Body of pancreas (tissue), 4 donors: ENCODE measurements around the gene NME3. TPM values are rescaled to one million over a fixed set of nuclear protein-coding genes. Genes with fewer than 3 reads are reported as not detected.
"Not testable (repeated sequence)": the region's sequence is repeated elsewhere in the genome, so short reads cannot be mapped to it uniquely, and the experiment has no call there.

Experiments used
- ATAC-seq: fragments of 150-250 bp; one replicate; pipeline ENCODE4 v1.9.1; 2016
- DNase-seq, 4 donors: peaks; one replicate each; pipeline ENCODE4 v3.0.0-alpha.2; 2019
- H3K27ac ChIP-seq, 4 donors: fragments of 200-600 bp; sonication (generic); 1 replicate in 3 of 4; 2 replicates in 1 of 4; pipeline versions ENCODE4 v1.5.1 to v1.6.1; 2016 to 2019; ENCODE audit warnings: mild to moderate bottlenecking in 1 of 4, mixed read lengths in 1 of 4, moderate library complexity in 1 of 4
- H3K27me3 ChIP-seq, 2 donors: fragments of 200-600 bp; sonication (generic); one replicate each; pipeline ENCODE4 v1.6.0; 2016; ENCODE audit warnings: mild to moderate bottlenecking in 1 of 2
- H3K36me3 ChIP-seq, 2 donors: fragments of 200-600 bp; sonication (generic); replicated peaks in 1 of 2; 2 replicates each; pipeline ENCODE4 v1.5.1; 2016; ENCODE audit warnings: low read depth in 2 of 2; ENCODE audit not compliant: insufficient read depth in 1 of 2
- H3K4me1 ChIP-seq: fragments of 200-600 bp; sonication (generic); one replicate; pipeline ENCODE4 v1.6.0; 2016
- H3K4me3 ChIP-seq, 2 donors: fragments of 200-600 bp; sonication (generic); 1 replicate in 1 of 2; 2 replicates in 1 of 2; pipeline ENCODE4 v1.5.1; 2016 to 2019
- H3K9me3 ChIP-seq, 3 donors: fragments of 200-600 bp; sonication (generic); 1 replicate in 2 of 3; 2 replicates in 1 of 3; pipeline ENCODE4 v1.5.1; 2016
- CTCF ChIP-seq, 7 experiments: fragments of 450-650 bp in 4 of 7; fragments of 200-600 bp in 3 of 7; sonication (generic) in 3 of 7; IDR thresholded peaks; one replicate each; pipeline ENCODE4 v1.5.1; 2016 to 2019; ENCODE audit warnings: antibody characterized with exemption in 7 of 7
- POLR2A ChIP-seq, 3 donors: fragments of 450-650 bp; IDR thresholded peaks; one replicate each; pipeline ENCODE4 v1.6.1; 2016; ENCODE audit warnings: antibody characterized with exemption in 3 of 3, mild to moderate bottlenecking in 2 of 3
- WGBS, 2 donors: methylation state at CpG; one replicate each; pipeline ENCODE4 v1.1.5; 2017; 5-methylcytosine and 5-hydroxymethylcytosine counted together
- intact Hi-C: fragments of 100-400 bp; cut with DNase I; formaldehyde crosslinking; loops from one replicate; pipeline ENCODE4 v1.15.1; 2023
- total RNA-seq, 2 donors: library from RNA; depleted of rRNA; stranded (reverse); fragments of >200 nt; gene quantifications; one replicate each; pipeline ENCODE4 v1.1.0, GENCODE V29; 2016

Gene NME3
- total RNA-seq, 2 donors from 2014 or later: 62.8 to 113 TPM

GRCh38 chr16:1734123-1734522 is 37.2 kb downstream of the NME3 start:
- H3K27ac ChIP-seq: no peak overlapping the region
- ATAC-seq (no peak), DNase-seq (no peak)
- no peaks in the 10 kb centered on the region for H3K27me3 ChIP-seq
- no peak overlapping the region for H3K4me3 ChIP-seq
- 91 to 96% methylated on average over 13 to 21 of the region's 22 CpGs for WGBS, 2 donors
- TF ChIP-seq CTCF (IDR thresholded peaks at IDR 0.05) (no peak), POLR2A (IDR thresholded peaks at IDR 0.05) (no peak)
- intact Hi-C loops: no loop called here
- H3K36me3 ChIP-seq: peaks cover 2 to 19% of the 10 kb centered on the region in 2 donors
- no peaks in the 10 kb centered on the region for H3K9me3 ChIP-seq
- H3K4me1 ChIP-seq: no peaks in the 10 kb centered on the region

GRCh38 chr16:1732551-1732987 is 38.8 kb downstream of the NME3 start:
- H3K36me3 ChIP-seq: peaks cover 6 to 19% of the 10 kb centered on the region in 2 donors
- DNase-seq, intact Hi-C loops, H3K4me1 ChIP-seq, H3K9me3 ChIP-seq, H3K27ac ChIP-seq, H3K27me3 ChIP-seq, ATAC-seq, H3K4me3 ChIP-seq: not testable (repeated sequence)
- 82 to 83% methylated on average over 1 to 21 of the region's 21 CpGs for WGBS, 2 donors

- intact Hi-C loops: no loop called here
- no peak for ATAC-seq
Observed at GRCh38 chr16:1732071-1732470, 39.3 kb downstream of the NME3 start.

GRCh38 chr16:1731603-1732002 is 39.7 kb downstream of the NME3 start:
- TF ChIP-seq CTCF (IDR thresholded peaks at IDR 0.05): no peak
- TF ChIP-seq POLR2A (IDR thresholded peaks at IDR 0.05): no peak
- H3K4me1 ChIP-seq: no peaks in the 10 kb centered on the region
- ATAC-seq (no peak), DNase-seq (no peak)
- no peak overlapping the region for H3K4me3 ChIP-seq
- WGBS, 2 donors: 67 to 93% methylated on average over 4 to 7 of the region's 7 CpGs
- no peaks in the 10 kb centered on the region for H3K9me3 ChIP-seq
- intact Hi-C loops: no loop called here
- H3K36me3 ChIP-seq: peaks cover 6 to 21% of the 10 kb centered on the region in 2 donors
- H3K27ac ChIP-seq: no peak overlapping the region
- H3K27me3 ChIP-seq: no peaks in the 10 kb centered on the region

More at GRCh38 chr16:1732071-1732470, 39.3 kb downstream of the NME3 start:
- Histone ChIP-seq H3K9me3 (no peaks in the 10 kb centered on the region), H3K27ac (no peak overlapping the region), H3K27me3 (no peaks in the 10 kb centered on the region), H3K4me3 (no peak overlapping the region), H3K36me3 (peaks cover 6 to 19% of the 10 kb centered on the region in 2 donors), H3K4me1 (no peaks in the 10 kb centered on the region)
- 84 to 89% methylated on average over 13 to 14 of the region's 14 CpGs for WGBS, 2 donors
- TF ChIP-seq POLR2A (IDR thresholded peaks at IDR 0.05): no peak
- TF ChIP-seq CTCF (IDR thresholded peaks at IDR 0.05): no peak
- DNase-seq: no peak

- Histone ChIP-seq H3K9me3 (no peaks in the 10 kb centered on the region), H3K4me3 (no peak overlapping the region), H3K27ac (no peak overlapping the region), H3K36me3 (peaks cover 6 to 22% of the 10 kb centered on the region in 2 donors), H3K4me1 (no peaks in the 10 kb centered on the region), H3K27me3 (no peaks in the 10 kb centered on the region)
- ATAC-seq (no peak), DNase-seq (no peak)
- TF ChIP-seq CTCF (IDR thresholded peaks at IDR 0.05) (no peak), POLR2A (IDR thresholded peaks at IDR 0.05) (no peak)
- intact Hi-C loops: no loop called here
- WGBS, 2 donors: 91 to 92% methylated on average over 7 of the region's 7 CpGs
Observed at GRCh38 chr16:1731073-1731472, 40.3 kb downstream of the NME3 start.
